Bladder microvascular endothelial cell (primary cell): ENCODE results near the gene OR51I1. TPM values are rescaled to one million over a fixed set of nuclear protein-coding genes. Genes with fewer than 3 reads are reported as not detected.

ENCODE experiments used
- total RNA-seq: library from RNA; depleted of rRNA; stranded (reverse); fragments of >200 nt; gene quantifications from 2 replicates; pipeline ENCODE4 v1.2.3, GENCODE V29; 2014

Gene OR51I1, protein sequence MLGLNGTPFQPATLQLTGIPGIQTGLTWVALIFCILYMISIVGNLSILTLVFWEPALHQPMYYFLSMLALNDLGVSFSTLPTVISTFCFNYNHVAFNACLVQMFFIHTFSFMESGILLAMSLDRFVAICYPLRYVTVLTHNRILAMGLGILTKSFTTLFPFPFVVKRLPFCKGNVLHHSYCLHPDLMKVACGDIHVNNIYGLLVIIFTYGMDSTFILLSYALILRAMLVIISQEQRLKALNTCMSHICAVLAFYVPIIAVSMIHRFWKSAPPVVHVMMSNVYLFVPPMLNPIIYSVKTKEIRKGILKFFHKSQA
- total RNA-seq = not detected in 2 replicates

DNA sequence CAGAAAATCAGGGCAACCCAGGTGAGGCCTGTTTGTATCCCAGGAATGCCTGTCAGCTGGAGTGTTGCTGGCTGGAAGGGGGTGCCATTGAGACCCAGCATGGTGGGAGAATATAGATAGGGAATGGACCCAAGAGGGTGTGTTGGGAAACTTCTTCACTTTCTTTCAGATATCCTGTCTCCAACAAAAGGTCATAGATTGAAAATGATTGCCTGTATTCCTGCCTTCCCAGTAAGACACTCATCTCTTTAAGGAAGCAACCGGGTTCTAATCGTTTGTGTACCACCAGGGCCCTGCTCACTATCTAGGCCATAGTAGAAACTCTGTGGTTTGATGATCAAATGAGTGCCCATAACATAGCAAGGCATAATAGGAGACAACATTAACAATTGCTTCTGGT, at the start of gene OR51I1:
Gene OR51I1, minus strand, starts transcription at position 101 of the 400 bp plus-strand sequence. Its CDS starts 0 bp downstream, at position 101.

DNA sequence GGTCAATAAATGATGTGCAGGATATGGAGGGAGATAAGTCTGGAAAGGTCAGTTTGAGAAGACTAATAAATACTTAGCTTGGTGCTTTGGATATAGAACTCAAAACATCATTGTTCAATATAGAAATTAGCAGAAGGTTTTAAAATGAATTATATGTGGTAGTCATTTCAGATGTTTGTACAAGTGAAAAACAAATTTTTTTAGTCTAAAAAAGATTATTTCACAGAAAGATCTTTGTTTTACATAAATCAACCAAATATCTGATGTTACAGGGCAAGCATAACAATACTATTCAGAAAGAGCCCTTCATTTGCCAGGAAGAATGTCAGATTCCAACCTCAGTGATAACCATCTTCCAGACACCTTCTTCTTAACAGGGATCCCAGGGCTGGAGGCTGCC, 47.1 kb upstream of the OR51I1 start, which contains the start of gene OR52D1:
Gene OR52D1, plus strand, starts transcription at position 301 of the 400 bp plus-strand sequence. Its CDS starts 22 bp downstream, at position 323.

DNA sequence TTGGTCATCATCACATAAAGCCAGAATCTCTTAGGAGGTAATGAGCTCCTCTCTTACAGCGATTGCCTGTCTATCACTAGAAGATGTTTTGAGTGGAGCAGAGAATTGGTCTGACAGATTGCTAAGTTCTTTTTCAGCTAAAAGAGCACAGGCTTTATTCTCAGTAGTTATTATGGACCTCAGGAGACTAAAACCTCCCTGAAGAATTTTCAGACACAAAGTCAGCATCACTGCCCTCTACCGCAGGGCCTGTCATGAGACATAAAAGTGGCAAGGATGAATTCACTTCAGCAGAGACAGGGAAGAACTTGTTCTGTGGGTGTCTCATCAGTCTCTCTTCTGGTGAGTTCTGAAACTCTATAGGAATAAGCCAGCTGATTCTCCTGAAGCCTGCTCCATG, 7.7 kb upstream of the OR51I1 start, which contains the start of gene OR51I2:
Gene OR51I2, plus strand, starts transcription at position 301 of the 400 bp plus-strand sequence. CDS start 4,166 bp downstream, outside the sequence.

DNA sequence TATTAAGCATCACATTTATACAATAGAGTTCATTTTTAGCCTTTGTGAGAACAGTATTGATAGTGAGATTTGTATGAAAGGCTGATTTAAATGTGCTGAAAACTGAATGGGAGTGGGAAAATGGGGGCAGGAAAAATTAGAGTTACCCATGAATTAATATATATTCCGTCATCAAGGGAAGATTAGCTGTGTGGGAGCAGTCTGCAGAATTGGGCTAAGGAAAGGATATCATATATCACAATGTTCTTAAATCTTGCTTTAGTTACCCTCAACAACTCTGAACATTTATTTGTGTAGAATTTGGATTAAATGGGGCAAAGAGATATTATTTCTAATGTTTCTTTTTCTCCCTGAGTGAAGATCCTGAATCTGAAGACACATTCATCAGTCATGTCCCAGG, 19.5 kb downstream of the OR51I1 start, which contains the start of gene OR51Q1:
Gene OR51Q1, plus strand, starts transcription at position 301 of the 400 bp plus-strand sequence. Its CDS starts 90 bp downstream, at position 391.

Other genes starting within 250 kb of the OR51I1 start
- not detected in 2 replicates for gene OR51V1, start 240.8 kb downstream of the OR51I1 start, total RNA-seq
- not detected in 2 replicates for gene HBB, start 214.4 kb downstream of the OR51I1 start, total RNA-seq
- not detected in 2 replicates for gene HBD, start 207.0 kb downstream of the OR51I1 start, total RNA-seq
- not detected in 2 replicates for gene HBG1, start 191.7 kb downstream of the OR51I1 start, total RNA-seq
- gene HBG2, start 186.7 kb downstream of the OR51I1 start, total RNA-seq = not detected in 2 replicates
- not detected in 2 replicates for gene HBE1, start 171.6 kb downstream of the OR51I1 start, total RNA-seq
- not detected in 2 replicates for gene OR51B4, start 139.6 kb downstream of the OR51I1 start, total RNA-seq
- gene OR51B2, start 117.2 kb downstream of the OR51I1 start, total RNA-seq = not detected in 2 replicates
- not detected in 2 replicates for gene OR51B5, start 98.0 kb downstream of the OR51I1 start, total RNA-seq
- not detected in 2 replicates for gene OR51B6, start 90.0 kb downstream of the OR51I1 start, total RNA-seq
- gene OR51M1, start 57.7 kb downstream of the OR51I1 start, total RNA-seq = not detected in 2 replicates
- not detected in 2 replicates for gene OR51Q1, start 19.4 kb downstream of the OR51I1 start, total RNA-seq
- gene OR51I2, start 7.8 kb upstream of the OR51I1 start, total RNA-seq = not detected in 2 replicates
- gene OR52D1, start 47.2 kb upstream of the OR51I1 start, total RNA-seq = not detected in 2 replicates
- not detected in 2 replicates for gene UBQLN3, start 68.4 kb upstream of the OR51I1 start, total RNA-seq
- gene UBQLNL, start 75.2 kb upstream of the OR51I1 start, total RNA-seq = not detected in 2 replicates
- gene OR52H1, start 107.0 kb upstream of the OR51I1 start, total RNA-seq = 0.38 TPM in 1 of 2 replicates, not detected in the other
- gene OR52B6, start 139.4 kb upstream of the OR51I1 start, total RNA-seq = not detected in 2 replicates
- gene TRIM6, start 155.1 kb upstream of the OR51I1 start, total RNA-seq = 1.3 and 2.1 TPM in 2 replicates
- 10.0 and 14.7 TPM in 2 replicates for gene TRIM34, start 183.5 kb upstream of the OR51I1 start, total RNA-seq
- 48.6 and 116 TPM in 2 replicates for gene TRIM5, start 243.6 kb upstream of the OR51I1 start, total RNA-seq
- 96.0 and 226 TPM in 2 replicates for gene TRIM22, start 248.3 kb upstream of the OR51I1 start, total RNA-seq